ENCODE results near the gene AAK1.
"Not testable (repeated sequence)": the region's sequence is repeated elsewhere in the genome, so short reads cannot be mapped to it uniquely, and the experiment has no call there.

Gene AAK1

GRCh38 chr2:69556008-69556407 is 87.5 kb downstream of the AAK1 start:
- Histone ChIP-seq H3K9me3 (ENCODE audit: insufficient read depth, low read length, severe bottlenecking) (no peaks in the 10 kb centered on the region), H3K27ac (ENCODE audit: low read length) (no peak overlapping the region), H3K4me1 (ENCODE audit: insufficient read depth, low read length) (no peaks in the 10 kb centered on the region), H3K27me3 (ENCODE audit: insufficient read depth, low read length, poor library complexity) (no peaks in the 10 kb centered on the region), H3K9ac (ENCODE audit: low read depth, low read length) (no peak overlapping the region), H3K4me3 (ENCODE audit: low read depth in 1 of 2, low read length in 2 of 2) (no peak overlapping the region), H3K4me2 (ENCODE audit: insufficient read depth, low read length) (no peak overlapping the region), H4K20me1 (ENCODE audit: insufficient read depth, low read length) (peaks cover 38% of the 10 kb centered on the region), H2AFZ (ENCODE audit: low read depth, low read length) (no peak overlapping the region), H3K36me3 (ENCODE audit: insufficient read depth, low read length) (peaks cover 70% of the 10 kb centered on the region), H3K79me2 (ENCODE audit: insufficient read depth, low read length) (peaks cover 97% of the 10 kb centered on the region)
- TF ChIP-seq CTCF (IDR thresholded peaks at IDR 0.05; ENCODE audit: borderline replicate concordance, extremely low read depth, low read length, poor library complexity, severe bottlenecking) (no peak), EZH2 (IDR thresholded peaks at IDR 0.05; ENCODE audit: borderline replicate concordance, low read depth, low read length, severe bottlenecking) (no peak)
- DNase-seq (no peak), ATAC-seq (ENCODE audit: insufficient read depth, low read depth) (no peak)

- no peak for TF ChIP-seq EZH2 (IDR thresholded peaks at IDR 0.05; ENCODE audit: borderline replicate concordance, low read depth, low read length, severe bottlenecking)
- TF ChIP-seq CTCF (IDR thresholded peaks at IDR 0.05; ENCODE audit: borderline replicate concordance, extremely low read depth, low read length, poor library complexity, severe bottlenecking), result no peak
- H3K4me1 ChIP-seq (ENCODE audit: insufficient read depth, low read length), result no peaks in the 10 kb centered on the region
- ATAC-seq (ENCODE audit: insufficient read depth, low read depth) (no peak), DNase-seq (no peak)
- H3K36me3 ChIP-seq (ENCODE audit: insufficient read depth, low read length), result peaks cover 74% of the 10 kb centered on the region
- 0 out of 2 replicates have a peak overlapping the region, but pooled peaks have one; percentile 15 for H3K27ac ChIP-seq (ENCODE audit: low read length)
- H3K9ac ChIP-seq (ENCODE audit: low read depth, low read length), result no peak overlapping the region
- no peak overlapping the region for H3K4me2 ChIP-seq (ENCODE audit: insufficient read depth, low read length)
- no peak overlapping the region for H2AFZ ChIP-seq (ENCODE audit: low read depth, low read length)
- H3K4me3 ChIP-seq (ENCODE audit: low read depth in 1 of 2, low read length in 2 of 2), result no peak overlapping the region
- peaks cover 95% of the 10 kb centered on the region for H3K79me2 ChIP-seq (ENCODE audit: insufficient read depth, low read length)
- no peaks in the 10 kb centered on the region for H3K9me3 ChIP-seq (ENCODE audit: insufficient read depth, low read length, severe bottlenecking)
- peaks cover 28% of the 10 kb centered on the region for H4K20me1 ChIP-seq (ENCODE audit: insufficient read depth, low read length)
- H3K27me3 ChIP-seq (ENCODE audit: insufficient read depth, low read length, poor library complexity), result no peaks in the 10 kb centered on the region
These were observed 88.6 kb downstream of the AAK1 start for GRCh38 chr2:69554981-69555380.

- Histone ChIP-seq H3K27ac (ENCODE audit: low read length) (no peak overlapping the region), H3K4me3 (ENCODE audit: low read depth in 1 of 2, low read length in 2 of 2) (no peak overlapping the region), H3K9me3 (ENCODE audit: insufficient read depth, low read length, severe bottlenecking) (no peaks in the 10 kb centered on the region), H3K9ac (ENCODE audit: low read depth, low read length) (no peak overlapping the region), H3K79me2 (ENCODE audit: insufficient read depth, low read length) (peaks cover 95% of the 10 kb centered on the region), H3K27me3 (ENCODE audit: insufficient read depth, low read length, poor library complexity) (no peaks in the 10 kb centered on the region), H4K20me1 (ENCODE audit: insufficient read depth, low read length) (peaks cover 24% of the 10 kb centered on the region; the same call in 1 of the 2 replicates), H3K4me1 (ENCODE audit: insufficient read depth, low read length) (no peaks in the 10 kb centered on the region), H2AFZ (ENCODE audit: low read depth, low read length) (no peak overlapping the region), H3K4me2 (ENCODE audit: insufficient read depth, low read length) (no peak overlapping the region), H3K36me3 (ENCODE audit: insufficient read depth, low read length) (peaks cover 73% of the 10 kb centered on the region)
- TF ChIP-seq CTCF (IDR thresholded peaks at IDR 0.05; ENCODE audit: borderline replicate concordance, extremely low read depth, low read length, poor library complexity, severe bottlenecking), result no peak
- TF ChIP-seq EZH2 (IDR thresholded peaks at IDR 0.05; ENCODE audit: borderline replicate concordance, low read depth, low read length, severe bottlenecking), result no peak
- no peak for ATAC-seq (ENCODE audit: insufficient read depth, low read depth)
- DNase-seq, result no peak
These were observed 89.0 kb downstream of the AAK1 start for GRCh38 chr2:69554568-69554967.

- Histone ChIP-seq H3K4me2 (ENCODE audit: insufficient read depth, low read length) (no peak overlapping the region), H3K27me3 (ENCODE audit: insufficient read depth, low read length, poor library complexity) (no peaks in the 10 kb centered on the region), H3K4me1 (ENCODE audit: insufficient read depth, low read length) (no peaks in the 10 kb centered on the region), H2AFZ (ENCODE audit: low read depth, low read length) (no peak overlapping the region), H3K79me2 (ENCODE audit: insufficient read depth, low read length) (peaks cover 94% of the 10 kb centered on the region), H3K9me3 (ENCODE audit: insufficient read depth, low read length, severe bottlenecking) (no peaks in the 10 kb centered on the region), H3K9ac (ENCODE audit: low read depth, low read length) (no peak overlapping the region), H3K4me3 (ENCODE audit: low read depth in 1 of 2, low read length in 2 of 2) (no peak overlapping the region), H4K20me1 (ENCODE audit: insufficient read depth, low read length) (peaks cover 22% of the 10 kb centered on the region; the same call in 1 of the 2 replicates), H3K36me3 (ENCODE audit: insufficient read depth, low read length) (peaks cover 73% of the 10 kb centered on the region), H3K27ac (ENCODE audit: low read length) (no peak overlapping the region)
- DNase-seq (no peak), ATAC-seq (ENCODE audit: insufficient read depth, low read depth) (no peak)
- TF ChIP-seq EZH2 (IDR thresholded peaks at IDR 0.05; ENCODE audit: borderline replicate concordance, low read depth, low read length, severe bottlenecking) (no peak), CTCF (IDR thresholded peaks at IDR 0.05; ENCODE audit: borderline replicate concordance, extremely low read depth, low read length, poor library complexity, severe bottlenecking) (no peak)
These were observed 89.5 kb downstream of the AAK1 start for GRCh38 chr2:69553991-69554390.

- H2AFZ ChIP-seq (ENCODE audit: low read depth, low read length); ATAC-seq (ENCODE audit: insufficient read depth, low read depth); DNase-seq; H4K20me1 ChIP-seq (ENCODE audit: insufficient read depth, low read length); H3K9ac ChIP-seq (ENCODE audit: low read depth, low read length); H3K9me3 ChIP-seq (ENCODE audit: insufficient read depth, low read length, severe bottlenecking); H3K4me1 ChIP-seq (ENCODE audit: insufficient read depth, low read length); H3K27ac ChIP-seq (ENCODE audit: low read length); H3K4me2 ChIP-seq (ENCODE audit: insufficient read depth, low read length); H3K27me3 ChIP-seq (ENCODE audit: insufficient read depth, low read length, poor library complexity); H3K4me3 ChIP-seq (ENCODE audit: low read depth in 1 of 2, low read length in 2 of 2): not testable (repeated sequence)
- H3K36me3 ChIP-seq (ENCODE audit: insufficient read depth, low read length), result peaks cover 77% of the 10 kb centered on the region
- peaks cover 94% of the 10 kb centered on the region for H3K79me2 ChIP-seq (ENCODE audit: insufficient read depth, low read length)
These were observed 93.0 kb downstream of the AAK1 start for GRCh38 chr2:69550511-69550910.
